Fibroblast of skin of back (primary cell): ENCODE data around the gene VAT1.

ENCODE experiments used
- DNase-seq: peaks from one replicate; pipeline ENCODE4 v3.0.0-alpha.2; 2013

The VAT1 gene

DNA sequence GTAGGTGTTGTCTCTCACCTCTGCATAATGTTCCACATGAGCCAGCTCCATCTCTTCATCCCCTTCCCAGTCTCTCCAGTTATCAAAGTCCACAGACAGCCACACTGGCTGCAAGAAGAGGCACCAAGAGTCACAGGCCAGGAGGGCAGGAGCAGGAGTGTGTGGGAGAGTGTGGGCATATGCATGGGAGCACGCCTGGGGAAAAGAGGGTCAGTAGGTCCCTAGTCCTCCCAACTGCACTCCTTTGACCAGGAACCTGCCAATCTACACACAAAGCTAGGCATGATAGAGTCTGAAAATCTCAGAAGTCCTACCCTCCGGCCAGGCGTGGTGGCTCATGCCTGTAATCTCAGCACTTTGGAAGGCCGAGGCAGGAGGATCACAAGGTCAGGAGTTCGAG, 50.6 kb downstream of the VAT1 start:
- DNase-seq, result no peak

DNA sequence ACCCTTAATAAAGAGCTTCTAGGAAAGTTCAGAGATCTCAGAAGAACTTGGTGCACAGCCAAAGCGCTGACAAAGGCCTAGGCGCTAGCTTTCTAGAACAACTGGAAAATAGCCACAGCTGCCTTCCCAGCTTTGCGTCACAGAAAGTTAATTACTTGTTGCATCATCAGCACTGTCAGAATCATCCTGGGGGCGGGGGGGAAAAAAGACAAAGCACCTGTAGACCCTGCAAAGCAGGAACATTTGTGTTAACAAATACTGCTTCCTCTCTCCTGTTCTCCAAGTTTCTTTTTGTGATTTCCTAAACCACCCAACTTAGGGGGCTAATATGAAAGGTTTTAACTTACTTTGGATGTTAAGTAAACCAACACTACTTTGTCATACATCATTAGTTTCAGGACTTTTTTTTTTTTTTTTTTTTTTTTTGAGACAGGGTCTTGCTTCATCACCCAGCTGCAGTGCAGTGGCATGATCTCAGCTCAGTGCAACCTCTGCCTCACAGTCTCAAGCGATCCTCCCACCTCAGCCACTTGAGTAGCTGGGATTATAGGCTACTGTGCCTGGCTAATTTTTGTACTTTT, 53.1 kb downstream of the VAT1 start:
- no peak for DNase-seq

DNA sequence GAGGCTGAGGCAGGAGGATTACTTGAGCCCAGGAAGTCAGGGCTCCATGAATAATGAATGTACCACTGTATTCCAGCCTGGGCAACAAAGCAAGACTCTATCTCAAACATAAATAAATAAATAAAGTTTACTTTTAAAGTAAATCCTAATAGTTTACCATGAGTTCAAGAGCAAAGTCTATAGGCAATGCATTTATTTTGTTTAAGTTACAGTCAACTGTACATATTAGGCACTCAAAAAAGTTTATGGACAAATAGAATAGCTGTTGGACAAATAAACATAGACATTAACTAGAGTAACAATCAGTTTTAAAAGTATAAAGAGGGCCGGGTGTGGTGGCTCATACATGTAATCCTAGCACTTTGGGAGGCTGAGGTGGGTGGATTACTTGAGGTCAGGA, 54.3 kb downstream of the VAT1 start:
- no peak for DNase-seq
